Erythroblast (primary cell): Measurements from ENCODE around the gene PI3.

Experiments used
- GATA1 ChIP-seq: IDR thresholded peaks from 2 replicates; pipeline ENCODE4 v1.6.1; 2011; ENCODE audit warnings: low read depth, mild to moderate bottlenecking, control low read depth, low read length, moderate library complexity
- POLR2A ChIP-seq: IDR thresholded peaks from 2 replicates; pipeline ENCODE4 v1.6.1; 2011; ENCODE audit warnings: mild to moderate bottlenecking, low read length

GRCh38 chr20:45189067-45189609 is 14.4 kb downstream of the PI3 start:
- TF ChIP-seq POLR2A: no peak
- no peak for TF ChIP-seq GATA1
